Measurements from ENCODE around the gene DNAH2.

DNAH2 gene

DNA sequence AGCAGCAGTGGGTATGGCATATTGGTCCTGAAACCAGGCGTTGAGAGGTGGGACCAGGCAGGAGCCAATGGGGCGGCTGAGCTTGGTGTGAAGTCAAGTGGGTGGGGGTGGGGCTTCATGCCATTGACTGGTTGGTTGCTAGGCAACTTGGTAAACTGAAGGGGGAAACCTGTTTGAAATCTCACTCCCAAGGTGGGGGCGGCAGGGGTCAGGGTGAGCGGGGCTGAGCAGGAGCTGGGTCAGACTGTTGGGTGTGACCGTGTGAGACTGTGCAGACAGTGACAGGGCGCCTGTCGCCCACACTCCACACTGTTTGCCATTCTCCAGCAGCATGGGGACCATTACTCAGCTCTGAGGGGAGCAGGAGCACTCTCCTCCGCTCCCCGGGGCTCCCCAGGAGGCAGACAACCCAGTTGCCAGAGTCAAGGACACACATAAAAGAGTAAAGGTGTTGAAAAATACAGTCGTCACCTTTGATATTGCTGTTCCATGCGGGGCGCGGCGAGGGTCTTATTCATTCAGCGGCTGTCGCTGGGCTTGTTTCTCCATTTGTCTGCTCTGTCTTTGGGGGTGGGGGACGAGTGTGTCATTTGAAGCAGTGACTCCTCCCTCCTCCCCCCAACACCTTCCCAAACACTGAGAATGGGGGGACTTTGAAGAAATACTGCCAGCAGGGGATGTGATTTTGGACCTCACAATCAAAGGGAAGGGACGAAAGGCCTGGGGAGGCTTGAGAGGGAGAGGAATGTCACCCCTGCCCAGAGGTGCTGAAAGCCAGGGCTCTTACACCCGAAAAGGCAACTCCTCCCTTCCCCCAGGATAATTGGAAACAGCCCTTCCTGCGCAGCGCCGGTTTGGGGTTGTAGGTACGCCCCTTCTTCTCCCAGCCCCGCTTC is 13.7 kb upstream of the DNAH2 start:
- DNase-seq = no peak
- peaks cover 10% of the 10 kb centered on the region for H3K4me1 ChIP-seq (ENCODE audit: control insufficient read depth, insufficient read depth, low read length, poor library complexity, severe bottlenecking)
- H3K4me3 ChIP-seq (ENCODE audit: insufficient read depth, low read depth, low read length, poor library complexity, severe bottlenecking) = no peak overlapping the region
- H3K36me3 ChIP-seq (ENCODE audit: control insufficient read depth, insufficient read depth, low read length) = peaks cover 12% of the 10 kb centered on the region
- H3K27me3 ChIP-seq (replicated peaks; ENCODE audit: control insufficient read depth, insufficient read depth, low read length, poor library complexity, severe bottlenecking) = peaks cover 27% of the 10 kb centered on the region
- H3K9me3 ChIP-seq (ENCODE audit: control insufficient read depth, low read length) = no peaks in the 10 kb centered on the region
- no peak overlapping the region for H3K27ac ChIP-seq (ENCODE audit: insufficient read depth, low read length, poor library complexity, severe bottlenecking)

DNA sequence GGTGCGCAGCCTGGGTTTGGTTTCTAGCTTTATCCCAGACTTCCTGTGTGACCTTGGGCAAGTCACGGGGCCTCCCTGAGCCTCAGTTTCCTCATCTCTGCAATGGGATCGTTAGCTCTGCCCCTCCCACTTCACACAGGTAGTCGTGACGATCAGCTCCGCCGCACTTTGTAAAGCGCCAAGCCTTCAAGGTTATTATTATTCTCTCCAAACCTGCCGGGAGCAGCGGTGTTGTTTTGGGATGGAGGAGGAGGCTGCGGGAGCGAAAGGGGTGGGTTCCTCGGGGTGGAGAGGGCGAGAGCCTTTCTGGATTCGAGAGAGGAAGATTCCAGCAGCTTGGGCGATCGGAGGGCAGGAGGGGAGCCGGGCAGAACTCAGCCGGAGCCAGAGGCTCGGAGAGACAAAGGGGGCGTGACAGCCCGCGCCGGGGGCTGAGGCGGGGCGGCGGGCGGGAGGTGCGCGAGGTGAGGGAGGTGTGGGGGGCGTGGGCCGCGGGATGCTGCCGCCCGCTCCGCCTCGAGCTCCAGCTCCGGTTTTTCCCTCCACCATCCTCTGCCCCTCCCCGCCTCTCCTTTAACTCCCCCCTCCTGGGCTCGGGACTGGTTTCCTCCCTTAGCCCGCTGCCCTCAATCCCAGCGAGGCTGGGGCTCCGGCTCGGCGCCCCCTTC is 12.8 kb upstream of the DNAH2 start, which contains the start of gene EFNB3:
Gene EFNB3 (plus strand): TSS at position 602 of the 668 bp plus-strand sequence. CDS start 397 bp downstream, outside the sequence.
- DNase-seq = no peak
- Histone ChIP-seq H3K36me3 (ENCODE audit: control insufficient read depth, insufficient read depth, low read length) (peaks cover 12% of the 10 kb centered on the region), H3K9me3 (ENCODE audit: control insufficient read depth, low read length) (no peaks in the 10 kb centered on the region), H3K4me1 (ENCODE audit: control insufficient read depth, insufficient read depth, low read length, poor library complexity, severe bottlenecking) (peaks cover 10% of the 10 kb centered on the region), H3K4me3 (ENCODE audit: insufficient read depth, low read depth, low read length, poor library complexity, severe bottlenecking) (peak within 1 kb of the TSS; percentile 32), H3K27ac (ENCODE audit: insufficient read depth, low read length, poor library complexity, severe bottlenecking) (no peak within 1 kb of the TSS), H3K27me3 (replicated peaks; ENCODE audit: control insufficient read depth, insufficient read depth, low read length, poor library complexity, severe bottlenecking) (peaks cover 27% of the 10 kb centered on the region)

DNA sequence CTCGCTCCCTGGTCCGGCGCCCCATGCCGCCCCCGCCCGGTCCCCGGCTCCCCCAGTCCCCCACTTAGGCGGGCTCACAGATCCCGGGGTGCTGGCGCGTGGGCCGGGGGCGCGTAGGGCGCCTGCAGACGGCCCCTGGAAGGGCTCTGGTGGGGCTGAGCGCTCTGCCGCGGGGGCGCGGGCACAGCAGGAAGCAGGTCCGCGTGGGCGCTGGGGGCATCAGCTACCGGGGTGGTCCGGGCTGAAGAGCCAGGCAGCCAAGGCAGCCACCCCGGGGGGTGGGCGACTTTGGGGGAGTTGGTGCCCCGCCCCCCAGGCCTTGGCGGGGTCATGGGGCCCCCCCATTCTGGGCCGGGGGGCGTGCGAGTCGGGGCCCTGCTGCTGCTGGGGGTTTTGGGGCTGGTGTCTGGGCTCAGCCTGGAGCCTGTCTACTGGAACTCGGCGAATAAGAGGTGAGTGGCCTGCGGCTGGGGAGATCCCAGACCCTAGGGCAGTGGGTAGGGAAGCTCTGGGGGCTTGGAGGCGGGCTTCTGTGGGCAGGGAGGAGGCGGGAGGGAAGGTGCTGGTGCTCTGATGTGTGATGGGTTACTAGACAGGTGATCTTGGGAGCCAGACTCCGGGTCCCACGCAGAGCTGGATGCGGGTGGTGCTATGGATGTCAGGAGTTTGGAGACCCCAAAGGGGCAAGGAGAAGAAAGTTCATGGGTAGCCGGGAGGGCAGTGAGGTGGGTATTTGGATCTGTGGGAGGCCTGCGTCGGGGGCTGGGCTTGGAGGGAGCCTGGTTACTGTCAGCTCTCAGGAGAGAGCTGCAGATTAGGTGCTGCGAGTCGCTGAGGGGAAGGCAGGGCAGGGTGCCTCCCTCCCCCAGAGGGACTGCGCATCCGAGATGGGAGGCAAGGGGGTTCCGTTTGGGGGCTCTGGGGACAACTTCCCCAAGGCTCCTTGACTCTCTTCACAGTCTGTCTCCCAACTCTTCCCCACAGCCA is 12.0 kb upstream of the DNAH2 start:
- Histone ChIP-seq H3K4me3 (ENCODE audit: insufficient read depth, low read depth, low read length, poor library complexity, severe bottlenecking) (peak overlapping the region; percentile 32), H3K36me3 (ENCODE audit: control insufficient read depth, insufficient read depth, low read length) (peaks cover 12% of the 10 kb centered on the region), H3K27ac (ENCODE audit: insufficient read depth, low read length, poor library complexity, severe bottlenecking) (no peak overlapping the region), H3K4me1 (ENCODE audit: control insufficient read depth, insufficient read depth, low read length, poor library complexity, severe bottlenecking) (peaks cover 10% of the 10 kb centered on the region), H3K9me3 (ENCODE audit: control insufficient read depth, low read length) (no peaks in the 10 kb centered on the region), H3K27me3 (replicated peaks; ENCODE audit: control insufficient read depth, insufficient read depth, low read length, poor library complexity, severe bottlenecking) (peaks cover 27% of the 10 kb centered on the region)
- DNase-seq = no peak

GRCh38 chr17:7706631-7707354 is 10.8 kb upstream of the DNAH2 start:
- H3K27me3 ChIP-seq (replicated peaks; ENCODE audit: control insufficient read depth, insufficient read depth, low read length, poor library complexity, severe bottlenecking) = peaks cover 27% of the 10 kb centered on the region
- no peaks in the 10 kb centered on the region for H3K9me3 ChIP-seq (ENCODE audit: control insufficient read depth, low read length)
- no peak for DNase-seq
- peaks cover 10% of the 10 kb centered on the region for H3K4me1 ChIP-seq (ENCODE audit: control insufficient read depth, insufficient read depth, low read length, poor library complexity, severe bottlenecking)
- no peak overlapping the region for H3K27ac ChIP-seq (ENCODE audit: insufficient read depth, low read length, poor library complexity, severe bottlenecking)
- H3K4me3 ChIP-seq (ENCODE audit: insufficient read depth, low read depth, low read length, poor library complexity, severe bottlenecking) = no peak overlapping the region
- peaks cover 7% of the 10 kb centered on the region for H3K36me3 ChIP-seq (ENCODE audit: control insufficient read depth, insufficient read depth, low read length)

- H3K9me3 ChIP-seq (ENCODE audit: control insufficient read depth, low read length) = no peaks in the 10 kb centered on the region
- DNase-seq = no peak
- peaks cover 10% of the 10 kb centered on the region for H3K4me1 ChIP-seq (ENCODE audit: control insufficient read depth, insufficient read depth, low read length, poor library complexity, severe bottlenecking)
- no peak overlapping the region for H3K27ac ChIP-seq (ENCODE audit: insufficient read depth, low read length, poor library complexity, severe bottlenecking)
- H3K4me3 ChIP-seq (ENCODE audit: insufficient read depth, low read depth, low read length, poor library complexity, severe bottlenecking) = no peak overlapping the region
- H3K36me3 ChIP-seq (ENCODE audit: control insufficient read depth, insufficient read depth, low read length) = peaks cover 4% of the 10 kb centered on the region
- peaks cover 32% of the 10 kb centered on the region for H3K27me3 ChIP-seq (replicated peaks; ENCODE audit: control insufficient read depth, insufficient read depth, low read length, poor library complexity, severe bottlenecking)
These were observed 10.1 kb upstream of the DNAH2 start for GRCh38 chr17:7707446-7707845.

DNA sequence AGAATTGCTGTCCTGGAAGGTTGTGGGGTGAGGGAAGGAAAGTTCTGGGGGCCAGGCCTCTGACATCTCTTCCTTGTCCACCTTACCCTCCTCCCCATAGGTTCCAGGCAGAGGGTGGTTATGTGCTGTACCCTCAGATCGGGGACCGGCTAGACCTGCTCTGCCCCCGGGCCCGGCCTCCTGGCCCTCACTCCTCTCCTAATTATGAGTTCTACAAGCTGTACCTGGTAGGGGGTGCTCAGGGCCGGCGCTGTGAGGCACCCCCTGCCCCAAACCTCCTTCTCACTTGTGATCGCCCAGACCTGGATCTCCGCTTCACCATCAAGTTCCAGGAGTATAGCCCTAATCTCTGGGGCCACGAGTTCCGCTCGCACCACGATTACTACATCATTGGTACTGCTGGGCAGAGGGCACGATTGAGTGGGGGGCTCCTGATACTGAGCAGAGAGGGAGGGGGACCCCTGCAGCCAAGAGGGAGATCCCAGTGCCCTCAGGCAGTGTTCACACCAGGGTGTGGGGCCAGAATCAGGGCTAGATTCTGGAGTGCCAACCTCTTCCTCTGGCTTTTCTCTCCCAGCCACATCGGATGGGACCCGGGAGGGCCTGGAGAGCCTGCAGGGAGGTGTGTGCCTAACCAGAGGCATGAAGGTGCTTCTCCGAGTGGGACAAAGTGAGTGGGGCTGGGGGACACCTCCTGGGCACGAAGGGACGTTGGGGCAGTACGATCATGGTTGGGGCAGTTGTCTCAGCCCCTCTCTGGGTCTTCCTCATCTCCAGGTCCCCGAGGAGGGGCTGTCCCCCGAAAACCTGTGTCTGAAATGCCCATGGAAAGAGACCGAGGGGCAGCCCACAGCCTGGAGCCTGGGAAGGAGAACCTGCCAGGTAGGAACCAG is 9.4 kb upstream of the DNAH2 start:
- H3K4me3 ChIP-seq (ENCODE audit: insufficient read depth, low read depth, low read length, poor library complexity, severe bottlenecking) = no peak overlapping the region
- DNase-seq = no peak
- no peaks in the 10 kb centered on the region for H3K36me3 ChIP-seq (ENCODE audit: control insufficient read depth, insufficient read depth, low read length)
- no peak overlapping the region for H3K27ac ChIP-seq (ENCODE audit: insufficient read depth, low read length, poor library complexity, severe bottlenecking)
- H3K9me3 ChIP-seq (ENCODE audit: control insufficient read depth, low read length) = no peaks in the 10 kb centered on the region
- peaks cover 10% of the 10 kb centered on the region for H3K4me1 ChIP-seq (ENCODE audit: control insufficient read depth, insufficient read depth, low read length, poor library complexity, severe bottlenecking)
- peaks cover 32% of the 10 kb centered on the region for H3K27me3 ChIP-seq (replicated peaks; ENCODE audit: control insufficient read depth, insufficient read depth, low read length, poor library complexity, severe bottlenecking)

- peaks cover 32% of the 10 kb centered on the region for H3K27me3 ChIP-seq (replicated peaks; ENCODE audit: control insufficient read depth, insufficient read depth, low read length, poor library complexity, severe bottlenecking)
- H3K4me3 ChIP-seq (ENCODE audit: insufficient read depth, low read depth, low read length, poor library complexity, severe bottlenecking) = no peak overlapping the region
- peaks cover 10% of the 10 kb centered on the region for H3K4me1 ChIP-seq (ENCODE audit: control insufficient read depth, insufficient read depth, low read length, poor library complexity, severe bottlenecking)
- H3K27ac ChIP-seq (ENCODE audit: insufficient read depth, low read length, poor library complexity, severe bottlenecking) = no peak overlapping the region
- H3K9me3 ChIP-seq (ENCODE audit: control insufficient read depth, low read length) = no peaks in the 10 kb centered on the region
- no peak for DNase-seq
- no peaks in the 10 kb centered on the region for H3K36me3 ChIP-seq (ENCODE audit: control insufficient read depth, insufficient read depth, low read length)
These were observed 8.5 kb upstream of the DNAH2 start for GRCh38 chr17:7709031-7709430.

DNA sequence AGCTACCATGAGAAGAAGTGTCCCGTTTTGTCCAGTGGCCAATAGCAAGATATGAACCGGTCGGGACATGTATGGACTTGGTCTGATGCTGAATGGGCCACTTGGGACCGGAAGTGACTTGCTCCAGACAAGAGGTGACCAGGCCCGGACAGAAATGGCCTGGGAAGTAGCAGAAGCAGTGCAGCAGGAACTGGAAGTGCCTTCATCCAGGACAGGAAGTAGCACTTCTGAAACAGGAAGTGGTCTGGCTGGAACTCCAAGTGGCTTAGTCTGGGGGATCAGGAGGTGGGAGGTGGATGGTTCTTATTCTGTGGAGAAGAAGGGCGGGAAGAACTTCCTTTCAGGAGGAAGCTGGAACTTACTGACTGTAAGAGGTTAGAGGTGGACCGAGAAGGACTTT is 7.2 kb upstream of the DNAH2 start:
- Histone ChIP-seq H3K4me3 (ENCODE audit: insufficient read depth, low read depth, low read length, poor library complexity, severe bottlenecking) (no peak overlapping the region), H3K9me3 (ENCODE audit: control insufficient read depth, low read length) (no peaks in the 10 kb centered on the region), H3K4me1 (ENCODE audit: control insufficient read depth, insufficient read depth, low read length, poor library complexity, severe bottlenecking) (peaks cover 3% of the 10 kb centered on the region), H3K36me3 (ENCODE audit: control insufficient read depth, insufficient read depth, low read length) (no peaks in the 10 kb centered on the region), H3K27me3 (replicated peaks; ENCODE audit: control insufficient read depth, insufficient read depth, low read length, poor library complexity, severe bottlenecking) (peaks cover 28% of the 10 kb centered on the region), H3K27ac (ENCODE audit: insufficient read depth, low read length, poor library complexity, severe bottlenecking) (no peak overlapping the region)
- DNase-seq = no peak

Data from effector memory CD4-positive, alpha-beta T cell (primary cell).